Endothelial cell of umbilical vein (primary cell): ENCODE measurements around the gene KRTAP24-1. TPM values are rescaled to one million over a fixed set of nuclear protein-coding genes. Genes with fewer than 3 reads are reported as not detected.

Source experiments
- BruUV-seq: library from RNA; stranded (reverse); fragments of 400-500 nt; replicated peaks from 2 replicates; lab custom pipeline; 2021; lab: Mats Ljungman, UMichigan
- CTCF ChIA-PET: fragments of 300-600, 350-600 bp; sonication (Branson Sonifier 250); formaldehyde crosslinking; loops from one replicate; lab custom pipeline; 2021; ENCODE audit warnings: antibody characterized with exemption, inconsistent platforms; lab: Charles Lee
- POLR2A ChIA-PET: fragments of 300-600, 350-600 bp; sonication (Branson Sonifier 250); formaldehyde crosslinking; loops from one replicate; lab custom pipeline; 2021; ENCODE audit warnings: antibody characterized with exemption, inconsistent platforms; lab: Charles Lee
- DNase-seq: peaks from one replicate; pipeline ENCODE4 v3.0.0-alpha.2; 2011; ENCODE audit warnings: low read depth, low spot score
- FAIRE-seq: peaks from 2 replicates; lab custom pipeline; 2011; peaks lifted over from hg19 to GRCh38; lab: Jason Lieb, UNC
- H2AFZ ChIP-seq: 2 replicates; pipeline ENCODE4 v1.6.0; 2012; ENCODE audit warnings: low read depth, low read length, control low read depth, inconsistent platforms
- H3K27ac ChIP-seq: 2 replicates; pipeline ENCODE4 v1.5.1; 2011; ENCODE audit warnings: low read depth, mild to moderate bottlenecking, control low read depth, low read length, moderate library complexity; ENCODE audit not compliant: insufficient read depth
- H3K27me3 ChIP-seq, 2 experiments: 2 replicates each; pipeline versions ENCODE4 v1.6.0 to v1.6.1; 2011; ENCODE audit warnings: low read length in 2 of 2, mixed read lengths in 1 of 2; ENCODE audit not compliant: control insufficient read depth in 2 of 2, insufficient read depth in 2 of 2
- H3K36me3 ChIP-seq, 2 experiments: 2 replicates in 1 of 2; 3 replicates in 1 of 2; pipeline ENCODE4 v1.5.1; 2011; ENCODE audit warnings: low read length in 2 of 2, mild to moderate bottlenecking in 1 of 2, moderate library complexity in 1 of 2; ENCODE audit not compliant: control insufficient read depth in 2 of 2, insufficient read depth in 2 of 2; ENCODE audit errors: extremely low read depth in 1 of 2
- H3K4me1 ChIP-seq: 3 replicates; pipeline ENCODE4 v1.5.1; 2011; ENCODE audit warnings: mild to moderate bottlenecking, low read length; ENCODE audit not compliant: control insufficient read depth, insufficient read depth; ENCODE audit errors: extremely low read depth
- H3K4me2 ChIP-seq: 2 replicates; pipeline ENCODE4 v1.6.1; 2011; ENCODE audit warnings: low read length, control low read depth, mixed read lengths; ENCODE audit not compliant: insufficient read depth
- H3K4me3 ChIP-seq, 3 experiments: fragments of 200-600 bp in 1 of 3; sonication (generic), shearing (Covaris generic) in 1 of 3; replicated peaks in 1 of 3; 2 replicates each; pipeline ENCODE4 v1.5.1; 2011 to 2016; ENCODE audit warnings: control low read depth in 3 of 3, low read length in 3 of 3, mild to moderate bottlenecking in 2 of 3, inconsistent platforms in 1 of 3, low read depth in 1 of 3, moderate library complexity in 1 of 3; ENCODE audit not compliant: insufficient read depth in 1 of 3
- H3K79me2 ChIP-seq: 2 replicates; pipeline ENCODE4 v1.6.0; 2012; ENCODE audit warnings: low read length, inconsistent platforms; ENCODE audit not compliant: control insufficient read depth, insufficient read depth
- H3K9ac ChIP-seq: replicated peaks from 2 replicates; pipeline ENCODE3; 2011; ENCODE audit warnings: low read length, control low read depth; ENCODE audit not compliant: insufficient read depth; ENCODE audit errors: extremely low read depth
- H3K9me1 ChIP-seq: replicated peaks from 3 replicates; pipeline ENCODE4 v1.6.0; 2011; ENCODE audit warnings: mild to moderate bottlenecking, low read length; ENCODE audit not compliant: control insufficient read depth, insufficient read depth; ENCODE audit errors: extremely low read depth
- H3K9me3 ChIP-seq: replicated peaks from 2 replicates; pipeline ENCODE4 v1.5.1; 2012; ENCODE audit warnings: low read length, inconsistent platforms; ENCODE audit not compliant: control insufficient read depth, insufficient read depth
- H4K20me1 ChIP-seq: replicated peaks from 2 replicates; pipeline ENCODE3; 2011; ENCODE audit warnings: mild to moderate bottlenecking, low read length; ENCODE audit not compliant: control insufficient read depth, insufficient read depth; ENCODE audit errors: extremely low read depth
- CTCF ChIP-seq, 2 donors: IDR thresholded peaks; 1 replicate in 1 of 2; 2 replicates in 1 of 2; pipeline ENCODE4 v1.5.1; 2011; ENCODE audit warnings: low read length in 2 of 2, mild to moderate bottlenecking in 2 of 2, moderate library complexity in 2 of 2, control low read depth in 1 of 2, inconsistent platforms in 1 of 2, low read depth in 1 of 2; ENCODE audit not compliant: insufficient read depth in 1 of 2; ENCODE audit errors: extremely low read depth in 1 of 2
- EZH2 ChIP-seq: IDR thresholded peaks from 2 replicates; pipeline ENCODE4 v1.6.1; 2012; ENCODE audit warnings: borderline replicate concordance, low read depth, mild to moderate bottlenecking, moderate library complexity, low read length, inconsistent platforms; ENCODE audit not compliant: severe bottlenecking
- FOS ChIP-seq: IDR thresholded peaks from 2 replicates; pipeline ENCODE4 v1.6.1; 2011; ENCODE audit warnings: mild to moderate bottlenecking, low read length, moderate library complexity, borderline replicate concordance; ENCODE audit not compliant: insufficient read depth
- GATA2 ChIP-seq: IDR thresholded peaks from 2 replicates; pipeline ENCODE4 v1.7.0; 2011; ENCODE audit warnings: low read depth, mild to moderate bottlenecking, moderate library complexity, mixed read lengths, low read length; ENCODE audit not compliant: insufficient read length, insufficient read depth
- JUN ChIP-seq: IDR thresholded peaks from 2 replicates; pipeline ENCODE4 v1.6.1; 2011; ENCODE audit warnings: borderline replicate concordance, low read depth; ENCODE audit not compliant: insufficient read length, insufficient read depth
- MAX ChIP-seq: IDR thresholded peaks from 2 replicates; pipeline ENCODE4 v1.6.1; 2011; ENCODE audit not compliant: insufficient read depth, insufficient read length
- MYC ChIP-seq: IDR thresholded peaks from one replicate; pipeline ENCODE4 v1.6.1; 2011; ENCODE audit warnings: mild to moderate bottlenecking, low read depth, low read length
- POLR2A ChIP-seq: IDR thresholded peaks from 2 replicates; pipeline ENCODE4 v1.6.1; 2012; ENCODE audit warnings: low read depth, mild to moderate bottlenecking, control low read depth, low read length
- POLR2AphosphoS5 ChIP-seq: IDR thresholded peaks from 2 replicates; pipeline ENCODE4 v1.6.1; 2012; ENCODE audit warnings: low read depth, mild to moderate bottlenecking, control low read depth, low read length, moderate library complexity; ENCODE audit not compliant: insufficient read depth
- dilution Hi-C: fragments of 300-500 bp; cut with MboI; formaldehyde crosslinking; loops from one replicate; pipeline ENCODE4 v1.15.0; 2019; ENCODE audit warnings: low sequenced_read_pairs; ENCODE audit not compliant: extremely low pct_ligation_motif_present
- intact Hi-C: fragments of 100-400 bp; cut with micrococcal nuclease; formaldehyde crosslinking; loops from one replicate; pipeline ENCODE4 v1.10.0; 2022
- polyA plus RNA-seq, 4 experiments: library from polyadenylated mRNA; depleted of rRNA in 3 of 4; stranded (reverse) in 3 of 4; unstranded in 1 of 4; fragments of >200 nt; gene quantifications; 2 replicates each; pipeline versions ENCODE4 v1.2.1 to v1.2.3, GENCODE V29; 2011 to 2012; ENCODE audit warnings: missing spikeins in 1 of 4
- total RNA-seq: library from RNA; stranded (reverse); gene quantifications from 2 replicates; pipeline ENCODE4 v1.2.3, GENCODE V29; 2021

KRTAP24-1 gene
- total and polyA plus RNA-seq, 2 donors (not counting 3 experiments of a cell fraction or from before 2014, with no cell fraction given), result not detected

DNA sequence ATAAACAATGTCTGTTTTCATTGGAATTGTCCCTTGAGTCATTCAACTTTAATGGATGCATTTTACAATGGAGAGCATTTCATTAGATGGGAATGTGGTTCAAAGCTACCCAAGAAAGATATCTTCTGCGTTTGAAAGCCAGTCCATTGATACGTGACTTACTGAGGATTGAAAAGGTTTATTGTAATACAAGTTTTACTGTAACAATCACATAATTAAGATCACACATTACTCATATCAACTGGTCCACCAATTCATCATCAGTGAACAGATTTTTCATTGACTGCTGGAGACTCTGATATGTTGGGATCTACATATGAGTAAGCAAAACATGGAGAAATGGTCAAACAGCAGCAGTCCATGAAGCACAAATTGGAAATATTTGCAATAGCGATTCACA, 32.8 kb downstream of the KRTAP24-1 start:
- Histone ChIP-seq H3K9me3 (peaks cover 5% of the 10 kb centered on the region), H3K4me2 (no peak overlapping the region), H4K20me1 (no peaks in the 10 kb centered on the region), H3K4me3 (no peak overlapping the region), H2AFZ (no peak overlapping the region), H3K27me3 (no peaks in the 10 kb centered on the region), H3K4me1 (no peaks in the 10 kb centered on the region), H3K27ac (no peak overlapping the region), H3K9me1 (no peaks in the 10 kb centered on the region), H3K36me3 (no peaks in the 10 kb centered on the region), H3K9ac (no peak overlapping the region), H3K79me2 (no peaks in the 10 kb centered on the region)
- DNase-seq (no peak), FAIRE-seq (no peak)
- ChIA-PET POLR2A (no interaction called here), CTCF (no interaction called here)
- intact Hi-C loops (no loop called here), dilution Hi-C loops (no loop called here)
- TF ChIP-seq EZH2, result no peak
- TF ChIP-seq CTCF (IDR thresholded peaks at IDR 0.05; ENCODE audit: extremely low read depth in 1 of 2, insufficient read depth in 1 of 2, low read depth in 1 of 2, low read length in 2 of 2), result no peak
- no peak for TF ChIP-seq JUN
- TF ChIP-seq FOS, result no peak
- no peak for TF ChIP-seq MAX
- no peak for TF ChIP-seq POLR2A
- TF ChIP-seq GATA2, result no peak
- no peak for TF ChIP-seq MYC
- TF ChIP-seq POLR2AphosphoS5, result no peak
- no TSS peak for BruUV-seq
